GM12891 (cell line): ENCODE data around the gene CACNB4.

ENCODE experiments used
- DNase-seq: peaks from one replicate; pipeline ENCODE4 v3.0.0; 2011; ENCODE audit warnings: low spot score; ENCODE audit not compliant: insufficient read length
- FAIRE-seq: peaks from 2 replicates; lab custom pipeline; 2011; peaks lifted over from hg19 to GRCh38; lab: Jason Lieb, UNC
- PAX5 ChIP-seq: IDR thresholded peaks from 2 replicates; pipeline ENCODE4 v1.6.1; 2011; ENCODE audit warnings: low read length, moderate library complexity, mild to moderate bottlenecking; ENCODE audit not compliant: insufficient read depth, severe bottlenecking
- POLR2A ChIP-seq: IDR thresholded peaks from 2 replicates; pipeline ENCODE4 v1.6.1; 2011; ENCODE audit warnings: low read depth, low read length, control low read depth
- POLR2AphosphoS5 ChIP-seq: IDR thresholded peaks from 2 replicates; pipeline ENCODE4 v1.6.1; 2011; ENCODE audit warnings: low read depth, low read length, control low read depth
- POU2F2 ChIP-seq: IDR thresholded peaks from 2 replicates; pipeline ENCODE4 v1.6.1; 2011; ENCODE audit warnings: low read depth, mild to moderate bottlenecking, control low read depth, low read length, moderate library complexity
- SPI1 ChIP-seq: IDR thresholded peaks from 2 replicates; pipeline ENCODE4 v1.6.1; 2011; ENCODE audit warnings: low read depth, low read length, control low read depth
- TAF1 ChIP-seq: IDR thresholded peaks from 2 replicates; pipeline ENCODE4 v1.6.1; 2011; ENCODE audit warnings: low read depth, low read length, control low read depth

Gene CACNB4

DNA sequence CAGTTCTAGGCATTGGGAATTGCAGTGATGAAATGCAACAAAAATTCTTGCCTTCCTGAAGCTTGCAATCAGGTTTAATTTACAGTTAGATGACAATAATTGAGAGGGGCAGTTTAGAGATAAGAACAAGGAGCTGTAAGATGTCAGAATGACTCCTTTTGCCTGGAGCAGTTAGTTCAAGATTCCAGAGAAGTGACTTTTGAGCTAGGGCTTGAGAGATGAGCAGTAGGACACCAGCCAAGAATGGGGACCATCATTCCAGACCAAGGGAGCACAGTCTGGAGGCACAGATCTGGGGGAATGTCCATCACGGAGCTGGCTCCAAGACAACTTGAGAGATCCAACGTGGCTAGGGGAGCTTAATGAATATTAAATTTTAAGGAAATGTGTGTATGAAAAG, 26.8 kb downstream of the CACNB4 start:
- DNase-seq: no peak
- FAIRE-seq: no peak

DNA sequence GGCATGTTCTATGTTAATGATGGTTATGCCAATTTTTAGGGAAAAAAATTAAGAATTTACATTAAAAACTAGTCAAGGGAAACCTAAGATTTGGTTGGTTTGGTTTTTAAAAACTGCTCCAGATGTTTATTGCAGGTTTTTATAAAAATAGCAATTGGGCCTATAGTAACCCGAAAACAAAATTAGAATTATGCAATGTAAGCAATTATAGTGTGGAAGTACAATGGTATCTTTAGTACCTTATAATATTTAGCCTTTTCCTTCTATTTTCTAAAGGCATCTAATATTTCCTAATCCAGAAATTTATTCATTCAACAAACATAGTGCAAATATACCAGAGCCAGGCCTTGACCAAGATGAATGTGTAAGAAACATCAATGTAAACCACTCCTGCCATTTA, 27.3 kb downstream of the CACNB4 start:
- TF ChIP-seq POU2F2 (no peak), SPI1 (no peak), POLR2A (no peak)
- no peak for FAIRE-seq
- no peak for DNase-seq

More for the DNA sequence above, 26.8 kb downstream of the CACNB4 start:
- TF ChIP-seq POLR2AphosphoS5: no peak
- TF ChIP-seq POLR2A: no peak
- no peak for TF ChIP-seq SPI1
- no peak for TF ChIP-seq PAX5
- TF ChIP-seq POU2F2: no peak
- TF ChIP-seq TAF1: no peak

DNA sequence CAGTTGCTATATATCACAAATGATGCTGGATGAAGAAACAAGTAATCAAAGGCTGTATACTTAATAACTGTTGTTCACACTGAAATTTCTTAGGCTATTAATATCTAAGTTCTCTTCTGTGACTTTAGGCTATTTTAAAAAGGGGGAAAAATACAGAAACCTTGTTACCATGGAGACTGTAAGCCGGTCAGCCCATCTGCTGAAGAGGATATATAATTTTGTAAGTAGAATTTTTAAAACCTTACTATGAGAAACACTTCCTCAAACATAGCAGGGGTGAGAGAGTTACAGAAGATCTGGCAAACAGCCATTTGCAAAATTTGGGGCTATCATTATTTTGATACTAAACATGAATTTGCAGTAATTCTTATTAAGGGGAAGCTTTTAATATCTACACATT, 27.8 kb downstream of the CACNB4 start:
- DNase-seq (no peak), FAIRE-seq (no peak)
- TF ChIP-seq SPI1: peak; percentile 69
- no peak for TF ChIP-seq POLR2A

DNA sequence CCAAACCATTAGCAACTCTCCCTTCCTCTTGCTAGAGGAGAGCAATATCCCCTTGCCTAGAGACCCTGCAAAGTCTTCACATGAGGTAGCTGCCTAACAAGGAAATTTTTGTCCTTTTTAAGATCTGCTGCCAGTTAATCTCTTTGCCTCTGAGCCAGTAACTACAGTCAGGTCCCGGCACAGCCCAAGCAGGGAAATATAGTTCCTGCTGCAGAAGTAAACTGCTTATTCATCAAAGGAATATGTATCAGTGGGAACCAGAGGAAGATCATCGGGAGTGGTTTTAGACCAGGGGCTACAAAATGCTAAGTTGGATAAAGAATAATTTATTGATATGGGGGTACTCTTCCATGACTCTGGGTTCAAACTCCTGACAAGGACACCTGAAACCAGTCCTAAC, 30.6 kb downstream of the CACNB4 start:
- TF ChIP-seq TAF1: no peak
- TF ChIP-seq POU2F2: no peak
- TF ChIP-seq SPI1: no peak
- TF ChIP-seq POLR2AphosphoS5: no peak
- no peak for TF ChIP-seq PAX5
- no peak for TF ChIP-seq POLR2A
- FAIRE-seq (peak; percentile 16), DNase-seq (no peak)

DNA sequence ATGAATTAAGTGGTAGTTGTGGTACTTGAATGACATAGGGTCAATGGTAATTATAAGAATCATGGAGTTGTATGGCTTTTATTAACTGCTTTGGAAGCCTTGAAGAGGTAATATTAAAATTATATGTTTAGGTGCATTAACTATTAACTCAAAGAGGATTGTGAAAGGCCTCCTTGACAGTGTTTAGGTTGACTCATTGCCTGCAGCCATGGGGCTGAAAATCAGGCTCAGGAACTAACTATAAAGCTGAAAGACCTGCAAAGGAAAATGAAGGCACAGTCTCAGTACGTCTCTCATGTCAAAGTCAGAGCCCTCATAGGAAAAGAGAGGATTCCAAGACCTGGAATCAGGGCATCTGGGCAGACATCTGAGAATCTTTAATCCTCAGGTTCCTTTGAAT, 31.0 kb downstream of the CACNB4 start:
- TF ChIP-seq POLR2AphosphoS5: no peak
- no peak for TF ChIP-seq PAX5
- FAIRE-seq (no peak), DNase-seq (no peak)

DNA sequence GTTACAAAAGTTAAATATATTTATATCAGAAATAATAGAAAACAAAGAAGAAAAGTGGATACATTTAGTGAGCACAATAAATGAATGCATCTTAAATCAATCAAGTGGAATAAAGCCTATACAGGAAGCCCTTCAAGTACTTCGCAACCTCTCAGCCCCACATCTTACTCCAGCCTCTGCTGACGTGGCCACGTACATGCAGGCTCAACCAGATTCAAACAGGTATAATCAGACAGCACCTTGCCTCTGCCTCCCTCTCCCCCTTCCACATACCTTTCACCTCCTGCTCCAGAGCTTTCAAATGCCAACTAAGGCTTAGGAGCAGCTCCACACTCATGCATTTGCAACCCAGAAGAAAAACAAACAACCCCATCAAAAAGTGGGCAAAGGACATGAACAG, 32.9 kb downstream of the CACNB4 start:
- TF ChIP-seq TAF1 (no peak), SPI1 (no peak), POLR2A (no peak), PAX5 (no peak), POU2F2 (no peak), POLR2AphosphoS5 (no peak)
- no peak for FAIRE-seq
- no peak for DNase-seq

DNA sequence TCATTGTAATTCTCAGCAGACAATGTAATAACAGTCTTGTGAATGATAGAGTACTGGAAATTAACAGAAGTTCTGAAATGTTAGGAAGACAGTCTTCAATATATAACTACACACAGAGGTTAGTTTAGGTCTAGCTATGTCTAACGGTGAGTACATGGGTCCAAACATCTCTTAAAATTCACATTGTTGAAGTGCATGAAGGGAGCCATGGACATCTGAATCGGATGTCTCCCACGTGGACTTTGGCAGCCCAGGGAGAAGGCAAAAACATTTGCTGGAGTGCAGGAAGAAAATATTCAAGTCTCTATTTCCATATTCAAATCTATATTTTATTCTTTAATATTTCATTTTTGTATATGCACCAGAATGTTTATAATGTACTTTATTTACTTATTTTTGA, 34.8 kb downstream of the CACNB4 start:
- DNase-seq (no peak), FAIRE-seq (no peak)
- TF ChIP-seq TAF1 (no peak), POLR2AphosphoS5 (no peak), SPI1 (no peak), POU2F2 (no peak), PAX5 (no peak), POLR2A (no peak)

DNA sequence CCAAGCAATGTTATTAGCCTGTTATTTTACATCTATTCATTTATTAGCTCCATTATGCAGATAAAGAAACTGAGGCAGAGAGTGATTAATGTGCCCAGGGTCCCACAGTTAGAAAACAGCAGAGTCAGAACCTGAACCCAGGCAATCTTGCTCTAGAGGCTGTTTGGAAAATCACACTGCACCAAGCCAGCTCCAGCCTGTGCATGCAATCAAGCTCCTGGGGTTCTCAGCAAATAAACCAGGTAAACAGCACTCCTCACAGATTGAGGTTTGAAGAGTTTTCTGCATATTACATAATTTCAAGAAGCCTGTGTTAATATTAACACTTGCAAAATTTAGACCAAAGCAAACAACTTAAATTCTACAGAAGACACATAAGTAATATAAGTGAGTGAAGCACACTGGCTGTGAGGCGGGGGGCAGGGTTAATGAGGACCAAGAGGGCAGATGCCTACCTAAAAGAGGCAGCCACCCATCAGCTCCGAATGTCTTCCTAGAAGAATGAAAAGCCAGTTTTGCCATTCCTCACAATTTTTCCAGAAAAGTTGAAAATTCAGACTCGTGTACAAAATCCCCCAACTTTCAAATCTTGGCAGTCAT, 35.4 kb downstream of the CACNB4 start:
- FAIRE-seq (no peak), DNase-seq (no peak)
- TF ChIP-seq POLR2A: no peak
- TF ChIP-seq SPI1: no peak
- TF ChIP-seq POLR2AphosphoS5: no peak
- no peak for TF ChIP-seq TAF1
- no peak for TF ChIP-seq PAX5

DNA sequence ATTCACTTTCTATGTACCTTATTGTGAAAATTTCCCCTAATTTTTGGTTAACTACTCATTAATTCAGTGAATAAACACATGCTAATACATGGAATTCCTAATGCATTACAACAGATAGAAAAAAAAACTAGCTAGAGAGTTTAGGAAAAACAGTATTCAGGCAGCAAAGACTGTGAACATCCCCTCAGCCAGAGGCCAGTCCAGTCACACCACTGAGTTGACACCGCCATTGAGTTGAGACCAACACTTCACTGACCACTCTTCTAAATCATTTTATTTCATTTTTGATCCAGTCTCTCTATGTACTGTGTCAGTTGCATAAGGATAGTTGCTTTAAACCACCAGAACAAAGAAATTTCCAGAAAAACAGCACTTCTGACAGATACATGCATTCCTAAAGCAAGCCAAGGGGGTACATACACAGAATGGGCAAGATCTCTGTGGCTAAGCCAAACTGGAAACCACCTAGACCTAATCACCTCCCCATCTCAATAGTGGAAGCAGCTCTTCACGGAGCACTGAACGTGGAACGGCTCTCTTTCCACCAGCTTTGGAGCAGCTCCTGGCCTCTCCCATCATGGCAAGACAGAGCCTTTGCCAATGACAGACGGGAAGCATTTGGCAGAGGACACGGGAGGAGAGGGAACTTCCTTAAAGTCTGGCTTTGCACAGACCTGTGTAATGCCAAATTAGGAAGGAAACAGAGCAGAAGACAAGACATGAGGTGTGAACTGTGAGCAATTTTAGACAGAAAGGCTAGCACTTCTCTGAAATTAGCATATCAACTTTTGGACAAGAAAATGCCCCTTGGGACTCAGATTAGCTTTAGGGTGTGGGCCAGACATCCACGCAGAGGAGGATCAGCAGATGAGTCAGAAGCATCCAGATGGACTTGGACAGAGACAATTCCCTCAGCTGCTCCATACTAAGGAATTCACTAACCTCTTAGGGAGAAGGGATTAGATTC, 36.4 kb downstream of the CACNB4 start:
- TF ChIP-seq TAF1 (no peak; the same call in 1 of the 2 replicates), SPI1 (no peak), POLR2AphosphoS5 (no peak), PAX5 (no peak), POU2F2 (peak; percentile 63; the same call in 1 of the 2 replicates), POLR2A (no peak)
- no peak for DNase-seq
- FAIRE-seq: peak; percentile 66

DNA sequence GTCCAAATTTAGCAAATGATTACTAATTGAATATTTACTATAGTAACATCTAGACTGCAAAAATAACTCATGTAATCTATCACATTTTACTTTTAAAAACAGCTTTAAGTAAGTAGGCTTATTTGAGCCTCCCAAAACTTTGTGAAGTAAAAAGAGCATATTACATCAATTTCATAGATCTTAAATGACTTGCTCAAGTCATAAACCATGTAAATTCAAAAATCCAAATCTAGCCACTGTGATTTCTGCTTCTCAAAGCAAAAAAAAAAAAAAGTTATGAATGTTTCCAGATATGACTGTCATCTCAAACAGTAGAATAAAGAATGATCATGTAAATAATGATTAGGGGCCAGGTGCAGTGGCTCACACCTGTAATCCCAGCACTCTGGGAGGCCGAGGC, 37.5 kb downstream of the CACNB4 start:
- TF ChIP-seq POLR2A (no peak), PAX5 (no peak), TAF1 (no peak), SPI1 (no peak), POU2F2 (no peak), POLR2AphosphoS5 (no peak)
- FAIRE-seq (no peak), DNase-seq (no peak)
